ENCODE data around the gene NT5C3A. TPM values are rescaled to one million over a fixed set of nuclear protein-coding genes. Genes with fewer than 3 reads are reported as not detected.
A peak's percentile ranks its signal among the peaks of the same experiment; 100 is the strongest.
"Not testable (repeated sequence)": the region's sequence is repeated elsewhere in the genome, so short reads cannot be mapped to it uniquely, and the experiment has no call there.

The NT5C3A gene
- 10 to 100 TPM; 26.6 to 37.8 (median 35.9) TPM for total RNA-seq

DNA sequence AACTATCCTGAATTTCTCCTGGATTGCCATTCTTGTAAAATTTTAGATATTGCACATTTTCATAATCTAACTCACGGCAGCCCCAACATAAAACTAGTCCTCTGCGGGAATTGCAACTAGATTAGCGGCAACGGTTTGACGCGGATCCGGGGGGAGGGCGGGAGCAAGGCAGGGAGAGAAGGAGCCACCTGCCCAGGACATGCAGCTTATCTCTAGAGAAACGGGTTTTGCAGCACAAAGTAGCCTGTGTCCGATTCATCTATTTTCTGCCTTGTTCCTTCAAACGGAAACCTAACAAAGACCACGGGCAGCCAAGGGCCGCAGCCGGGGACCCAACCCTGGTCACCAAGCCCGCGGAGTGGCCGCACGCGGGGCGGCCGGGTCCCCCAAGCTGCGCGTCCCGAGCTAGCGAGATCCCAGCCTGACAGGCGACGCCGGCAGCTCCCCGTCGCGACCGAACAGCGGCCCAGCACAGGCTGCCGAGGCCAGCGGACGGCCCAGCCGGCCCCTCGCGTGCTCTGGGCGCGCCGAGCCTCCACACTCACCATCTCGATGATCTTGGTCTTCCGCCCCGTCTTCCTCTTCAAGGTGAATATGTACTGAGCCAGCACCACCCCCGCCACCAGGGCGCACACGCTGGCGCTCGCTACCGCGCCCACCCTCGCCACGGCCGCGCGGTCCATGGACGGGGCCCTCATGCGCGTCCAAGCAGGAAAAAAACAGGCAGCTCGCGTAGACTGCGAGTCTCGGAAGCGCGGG lies at the start of gene NT5C3A:
NT5C3A (minus strand) TSS at position 754 of the 759 bp plus-strand sequence; CDS start at position 683, 71 bp downstream.
- H3K27me3 Mint-ChIP-seq (ENCODE audit: low read depth), result peaks cover 3% of the 10 kb centered on the region
- peaks cover 41% of the 10 kb centered on the region for H3K4me1 Mint-ChIP-seq (ENCODE audit: low read depth)
- DNase-seq (peak; percentile 6), ATAC-seq (peak; percentile 4)
- H3K4me3 Mint-ChIP-seq, result peak within 1 kb of the TSS; percentile 94
- peaks cover 8% of the 10 kb centered on the region for H3K9me3 Mint-ChIP-seq
- H3K36me3 Mint-ChIP-seq (ENCODE audit: insufficient read depth), result peaks cover 16% of the 10 kb centered on the region

DNA sequence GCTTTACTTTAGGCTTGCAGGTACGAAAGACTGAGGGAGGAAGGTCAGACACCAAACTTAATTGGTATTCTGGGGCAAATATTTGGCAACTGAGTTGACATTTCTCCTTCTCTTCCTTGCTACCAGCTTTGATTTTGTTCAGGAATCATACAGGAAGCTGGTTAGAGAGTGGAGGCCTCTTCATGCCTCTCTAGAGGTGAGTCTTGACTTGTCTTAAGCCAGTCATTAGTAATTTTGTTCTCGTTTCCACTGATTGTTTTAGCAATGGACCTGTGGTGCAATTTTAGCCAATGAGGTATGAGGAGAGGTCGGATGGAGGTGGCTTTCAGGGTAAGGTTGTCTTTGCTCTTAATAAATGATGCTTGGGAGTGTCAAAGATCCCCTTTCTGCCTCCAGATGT lies 49.0 kb upstream of the NT5C3A start:
- H3K36me3 Mint-ChIP-seq (ENCODE audit: insufficient read depth), result no peaks in the 10 kb centered on the region
- H3K4me3 Mint-ChIP-seq, result no peak overlapping the region
- H3K4me1 Mint-ChIP-seq (ENCODE audit: low read depth), result peaks cover 26% of the 10 kb centered on the region
- no peak for ATAC-seq
- no peaks in the 10 kb centered on the region for H3K9me3 Mint-ChIP-seq
- H3K27me3 Mint-ChIP-seq (ENCODE audit: low read depth), result peaks cover 19% of the 10 kb centered on the region
- no peak for DNase-seq

DNA sequence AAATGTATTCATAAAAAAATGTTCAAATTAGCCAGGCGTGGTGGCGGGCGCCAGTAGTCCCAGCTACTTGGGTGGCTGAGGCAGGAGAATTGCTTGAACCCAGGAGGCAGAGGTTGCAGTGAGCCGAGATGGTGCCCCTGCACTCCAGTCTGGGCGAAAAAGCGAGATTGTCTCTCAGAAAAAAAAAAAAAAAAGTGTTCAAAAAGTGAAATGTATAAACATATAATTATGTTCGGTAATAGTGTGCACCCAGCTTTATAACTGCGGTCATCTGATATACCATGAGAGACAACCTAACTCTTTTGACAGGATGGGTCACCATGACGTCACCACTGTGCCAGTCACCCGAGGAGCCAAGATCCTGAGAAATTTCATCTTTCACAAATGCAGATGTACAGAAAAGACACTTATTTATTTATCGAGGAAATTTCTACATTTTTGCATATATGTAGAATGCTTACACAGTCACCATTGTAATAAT lies 47.2 kb upstream of the NT5C3A start:
- Mint-ChIP-seq H3K4me1 (ENCODE audit: low read depth) (peaks cover 36% of the 10 kb centered on the region), H3K4me3 (peak overlapping the region; percentile 70), H3K27me3 (ENCODE audit: low read depth) (peaks cover 13% of the 10 kb centered on the region), H3K9me3 (no peaks in the 10 kb centered on the region), H3K36me3 (ENCODE audit: insufficient read depth) (peaks cover 2% of the 10 kb centered on the region)
- DNase-seq (no peak), ATAC-seq (no peak)

DNA sequence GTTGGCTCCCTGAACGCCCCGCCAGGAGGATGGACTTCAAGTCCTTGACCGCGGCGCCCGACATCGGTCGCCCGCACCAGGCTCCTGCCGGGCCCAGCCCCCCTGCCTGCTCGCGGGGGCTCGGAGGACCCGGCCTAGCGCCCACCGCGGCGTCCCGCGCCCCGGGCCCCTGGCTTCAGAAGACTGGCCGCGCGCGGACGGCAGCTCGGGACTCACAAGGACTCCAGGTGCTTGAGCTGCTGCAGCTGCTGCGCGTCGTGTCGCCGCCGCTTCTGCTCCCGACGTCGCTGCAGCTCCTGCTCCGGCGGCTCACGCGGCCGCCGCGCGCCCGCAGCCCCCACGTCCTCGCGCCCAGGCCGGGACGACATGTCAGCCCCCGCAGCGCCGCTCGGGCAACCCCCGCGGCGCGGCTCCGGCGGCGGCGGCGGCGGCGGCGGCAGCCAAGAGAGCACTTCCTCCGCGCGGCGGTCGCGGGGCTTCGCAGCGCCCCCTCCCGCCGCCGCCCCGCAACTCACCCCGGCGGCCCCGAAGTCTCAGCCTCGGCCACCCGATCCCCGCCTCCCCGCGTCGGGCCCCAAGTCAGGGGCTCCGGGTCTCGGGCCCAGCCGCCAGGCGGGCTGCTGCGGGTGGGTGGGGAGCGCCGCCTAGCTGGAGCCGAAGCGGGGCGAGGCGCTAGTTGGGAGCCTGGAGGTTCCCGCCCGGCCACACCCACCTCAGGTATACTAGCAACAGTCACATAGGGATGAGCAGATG lies 46.6 kb upstream of the NT5C3A start, which contains the start of gene RP9:
RP9 (minus strand) TSS at position 400 of the 753 bp plus-strand sequence; CDS start at position 368, 32 bp downstream.
- peak; percentile 93 to 94 for ATAC-seq
- peaks cover 40% of the 10 kb centered on the region for H3K4me1 Mint-ChIP-seq (ENCODE audit: low read depth)
- H3K4me3 Mint-ChIP-seq, result peak within 1 kb of the TSS; percentile 92
- no peaks in the 10 kb centered on the region for H3K9me3 Mint-ChIP-seq
- peaks cover 11% of the 10 kb centered on the region for H3K27me3 Mint-ChIP-seq (ENCODE audit: low read depth)
- DNase-seq, result peak; percentile 70
- H3K36me3 Mint-ChIP-seq (ENCODE audit: insufficient read depth), result peaks cover 2% of the 10 kb centered on the region

DNA sequence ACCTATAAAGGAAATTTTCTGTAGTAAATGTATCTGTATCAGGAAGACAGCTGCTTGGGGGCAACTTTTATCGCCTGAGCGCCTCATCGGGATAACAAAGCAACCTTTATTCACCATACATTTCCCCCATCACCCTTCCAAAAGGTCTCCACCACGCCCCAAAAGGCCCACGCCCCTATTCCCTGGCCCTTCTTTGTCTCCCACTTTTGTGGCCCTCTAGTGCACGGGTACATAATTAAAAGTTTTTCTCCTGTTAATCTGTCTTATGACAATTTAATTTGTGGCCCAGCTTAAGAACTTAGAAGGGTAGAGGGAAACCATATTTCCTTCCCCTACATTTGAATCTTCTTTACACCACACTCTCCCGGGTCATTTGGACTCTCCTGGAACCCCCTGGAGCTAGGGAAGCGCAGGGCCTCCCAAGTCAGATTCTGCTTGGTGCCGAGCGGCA lies 46.0 kb upstream of the NT5C3A start:
- Mint-ChIP-seq H3K4me1 (ENCODE audit: low read depth) (peaks cover 46% of the 10 kb centered on the region), H3K27me3 (ENCODE audit: low read depth) (peaks cover 11% of the 10 kb centered on the region), H3K4me3 (peak overlapping the region; percentile 92), H3K36me3 (ENCODE audit: insufficient read depth) (peaks cover 2% of the 10 kb centered on the region), H3K9me3 (no peaks in the 10 kb centered on the region)
- DNase-seq (no peak), ATAC-seq (peak; percentile 15 to 22)

DNA sequence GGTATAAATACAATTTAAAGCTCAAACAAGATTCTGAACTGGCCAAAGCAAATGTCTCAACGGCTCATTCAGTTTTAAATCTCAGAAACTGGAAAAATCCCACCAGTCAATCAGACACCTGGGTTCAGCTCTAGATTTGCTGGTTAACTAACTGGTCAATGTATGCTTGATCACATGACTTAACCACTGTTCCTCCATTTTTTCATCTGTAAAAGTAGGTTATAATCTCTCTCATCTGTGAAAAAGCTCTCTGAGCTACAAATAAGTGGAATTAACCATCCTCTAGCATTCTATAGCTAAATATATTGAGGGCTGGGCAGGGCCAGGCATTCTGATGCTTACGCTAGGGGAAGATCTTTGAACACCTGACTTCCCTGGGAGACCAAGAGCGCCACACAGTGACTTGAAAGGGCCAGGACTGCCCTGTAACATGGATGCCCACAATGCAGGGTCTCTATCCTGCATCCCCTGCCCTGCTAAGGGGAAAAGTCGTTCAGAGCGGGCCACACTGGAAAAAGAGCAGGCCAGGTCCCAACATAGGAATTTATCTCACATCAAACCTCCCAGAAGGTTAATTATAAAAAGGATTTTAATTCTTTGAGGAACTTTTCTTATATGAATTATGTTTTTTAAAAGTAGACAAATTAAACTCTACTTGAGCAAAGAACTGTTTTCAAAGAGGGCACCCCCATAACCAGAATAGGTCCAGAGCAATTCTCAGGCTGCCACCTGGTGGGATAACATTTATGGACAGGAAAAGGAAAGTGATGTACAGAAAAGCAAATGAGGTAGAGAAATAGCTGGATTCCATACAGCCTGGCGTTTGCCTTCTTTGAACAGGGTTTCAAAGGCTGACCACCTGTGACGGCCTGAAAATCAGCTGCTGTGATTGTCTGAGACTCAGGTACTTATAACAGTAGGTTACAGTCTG lies 44.8 kb upstream of the NT5C3A start:
- Mint-ChIP-seq H3K4me3 (peak overlapping the region; percentile 92), H3K4me1 (ENCODE audit: low read depth) (peaks cover 46% of the 10 kb centered on the region), H3K36me3 (ENCODE audit: insufficient read depth) (peaks cover 12% of the 10 kb centered on the region), H3K27me3 (ENCODE audit: low read depth) (peaks cover 6% of the 10 kb centered on the region), H3K9me3 (no peaks in the 10 kb centered on the region)
- ATAC-seq, result no peak
- DNase-seq, result no peak

DNA sequence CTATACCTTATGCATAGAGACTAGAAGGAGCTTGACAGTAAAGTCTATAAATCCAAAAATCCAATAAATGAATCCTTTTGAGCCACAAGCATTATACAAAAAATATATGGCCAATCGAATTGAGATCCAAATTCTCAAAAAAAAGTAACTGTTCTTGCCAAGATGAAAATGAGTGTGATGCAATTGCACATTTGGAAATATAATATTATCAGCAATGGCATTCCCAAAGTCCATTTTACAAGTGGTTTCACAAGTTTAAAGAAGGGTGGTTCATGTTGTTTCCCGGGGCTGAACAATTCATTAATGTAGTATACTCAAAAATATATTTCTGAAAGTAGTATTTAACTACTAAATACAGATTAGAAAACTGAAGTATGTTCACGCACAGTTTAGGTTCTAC lies 39.3 kb upstream of the NT5C3A start:
- Mint-ChIP-seq H3K4me1 (ENCODE audit: low read depth) (peaks cover 26% of the 10 kb centered on the region), H3K4me3 (no peak overlapping the region), H3K36me3 (ENCODE audit: insufficient read depth) (peaks cover 41% of the 10 kb centered on the region), H3K9me3 (no peaks in the 10 kb centered on the region), H3K27me3 (ENCODE audit: low read depth) (no peaks in the 10 kb centered on the region)
- ATAC-seq, result no peak
- no peak for DNase-seq

DNA sequence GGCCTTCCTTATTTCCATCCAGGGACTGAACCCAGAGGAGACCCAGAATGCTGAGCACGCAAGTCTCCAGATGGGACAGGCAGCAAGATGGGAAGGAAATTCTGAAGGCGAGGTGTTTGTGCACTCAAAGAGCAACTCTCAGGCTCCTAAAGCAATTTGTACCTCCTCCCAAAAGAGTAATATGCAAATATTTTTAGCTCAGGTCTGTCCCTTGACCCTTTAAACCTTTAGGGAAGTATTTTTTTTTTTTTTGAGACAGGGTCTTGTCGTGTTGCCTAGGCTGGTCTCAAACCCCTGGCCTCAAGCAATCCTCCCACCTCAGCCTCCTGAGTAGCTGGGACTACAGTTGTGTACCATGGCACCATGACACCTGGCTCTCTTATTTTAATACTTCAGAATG lies 38.2 kb upstream of the NT5C3A start:
- Mint-ChIP-seq H3K4me3 (no peak overlapping the region), H3K27me3 (ENCODE audit: low read depth) (no peaks in the 10 kb centered on the region), H3K4me1 (ENCODE audit: low read depth) (peaks cover 18% of the 10 kb centered on the region), H3K36me3 (ENCODE audit: insufficient read depth) (peaks cover 47% of the 10 kb centered on the region), H3K9me3 (no peaks in the 10 kb centered on the region)
- ATAC-seq (no peak), DNase-seq (no peak)

DNA sequence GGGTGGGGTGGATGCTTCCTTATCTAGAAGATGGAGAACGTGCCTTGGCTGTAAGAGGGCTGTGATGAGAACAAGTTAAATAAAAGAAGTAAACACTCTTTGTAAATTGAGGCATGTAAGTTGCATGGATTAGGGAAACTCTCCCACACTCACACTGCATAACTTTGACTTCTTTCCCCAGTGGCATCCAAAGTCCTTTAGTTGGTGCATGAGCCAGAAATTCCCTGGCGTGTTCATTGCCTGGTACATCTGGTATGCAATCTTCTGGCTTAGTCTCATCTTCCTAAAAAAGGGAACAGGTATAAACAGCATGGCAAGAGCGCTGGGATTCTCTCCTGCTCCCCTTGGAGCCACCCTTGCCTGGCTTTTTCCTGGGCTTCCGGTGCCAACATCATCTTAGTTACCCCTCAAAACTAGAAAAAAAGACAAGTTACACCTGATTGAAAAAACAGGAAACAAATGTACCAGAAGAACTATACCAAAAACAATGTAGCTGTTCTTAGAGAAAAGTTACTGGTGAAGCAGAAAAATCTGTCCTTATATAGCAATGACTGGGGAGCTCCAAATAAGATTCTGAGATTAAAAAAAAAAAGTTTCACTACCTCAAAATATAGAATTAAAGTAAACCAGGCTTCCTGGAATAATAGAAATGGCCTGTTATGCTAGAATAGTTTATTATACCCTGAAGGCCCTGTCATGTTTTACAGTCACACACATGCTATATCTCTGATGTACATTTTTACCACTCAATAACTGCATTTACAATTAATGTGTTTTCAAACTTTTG lies 36.8 kb upstream of the NT5C3A start:
- Mint-ChIP-seq H3K27me3 (ENCODE audit: low read depth) (no peaks in the 10 kb centered on the region), H3K4me3 (no peak overlapping the region), H3K9me3 (no peaks in the 10 kb centered on the region), H3K4me1 (ENCODE audit: low read depth) (peaks cover 10% of the 10 kb centered on the region), H3K36me3 (ENCODE audit: insufficient read depth) (peaks cover 53% of the 10 kb centered on the region)
- DNase-seq, result no peak
- no peak for ATAC-seq

DNA sequence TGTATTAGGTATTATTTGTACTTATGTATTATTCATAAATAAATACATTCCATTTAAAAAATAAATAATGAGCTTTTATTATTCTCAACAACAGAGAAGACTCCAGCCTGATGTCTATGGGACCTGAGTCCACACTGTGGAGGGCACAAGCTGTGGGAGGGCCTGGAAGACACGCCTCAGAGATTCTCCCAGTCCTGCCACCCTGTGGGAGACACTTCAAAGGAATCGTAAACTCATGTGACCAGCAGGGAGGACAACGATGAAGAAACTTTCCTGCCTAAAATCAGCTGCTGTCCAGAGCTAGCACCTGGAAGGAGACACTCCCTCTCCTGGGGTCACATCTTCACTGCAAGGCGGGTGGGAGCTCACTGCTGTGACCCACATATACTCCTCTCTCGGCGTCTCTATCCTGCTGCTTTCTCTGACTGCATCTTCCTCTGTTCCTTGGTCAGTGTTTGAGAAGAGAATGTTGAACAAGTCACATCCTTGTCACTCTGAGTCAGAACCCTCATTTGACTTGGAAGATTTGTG lies 32.2 kb upstream of the NT5C3A start:
- ATAC-seq; H3K27me3 Mint-ChIP-seq (ENCODE audit: low read depth); DNase-seq; H3K4me3 Mint-ChIP-seq; H3K4me1 Mint-ChIP-seq (ENCODE audit: low read depth); H3K9me3 Mint-ChIP-seq: not testable (repeated sequence)
- peaks cover 51% of the 10 kb centered on the region for H3K36me3 Mint-ChIP-seq (ENCODE audit: insufficient read depth)

DNA sequence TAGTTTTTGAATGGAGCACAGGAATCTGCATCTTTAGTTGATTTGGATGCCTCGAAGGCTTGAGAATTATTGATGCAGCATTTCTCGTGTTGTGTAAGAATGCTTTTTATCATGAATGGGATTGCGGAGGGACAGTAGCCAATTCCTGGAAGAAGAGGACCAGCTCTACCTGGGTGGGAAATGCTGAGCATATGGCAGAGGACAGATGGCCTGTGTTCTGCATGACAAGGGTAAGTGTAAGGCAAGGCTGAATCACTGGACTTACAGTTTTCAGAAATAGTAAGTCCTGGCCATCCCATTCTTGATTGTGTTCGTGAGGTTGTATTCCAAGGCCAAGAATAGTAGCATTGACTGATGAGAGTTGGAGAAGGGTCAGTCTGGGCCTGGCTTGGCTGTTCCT lies 30.7 kb upstream of the NT5C3A start:
- Mint-ChIP-seq H3K4me3 (no peak overlapping the region), H3K4me1 (ENCODE audit: low read depth) (no peaks in the 10 kb centered on the region), H3K9me3 (no peaks in the 10 kb centered on the region), H3K36me3 (ENCODE audit: insufficient read depth) (peaks cover 36% of the 10 kb centered on the region), H3K27me3 (ENCODE audit: low read depth) (no peaks in the 10 kb centered on the region)
- no peak for DNase-seq
- no peak for ATAC-seq

DNA sequence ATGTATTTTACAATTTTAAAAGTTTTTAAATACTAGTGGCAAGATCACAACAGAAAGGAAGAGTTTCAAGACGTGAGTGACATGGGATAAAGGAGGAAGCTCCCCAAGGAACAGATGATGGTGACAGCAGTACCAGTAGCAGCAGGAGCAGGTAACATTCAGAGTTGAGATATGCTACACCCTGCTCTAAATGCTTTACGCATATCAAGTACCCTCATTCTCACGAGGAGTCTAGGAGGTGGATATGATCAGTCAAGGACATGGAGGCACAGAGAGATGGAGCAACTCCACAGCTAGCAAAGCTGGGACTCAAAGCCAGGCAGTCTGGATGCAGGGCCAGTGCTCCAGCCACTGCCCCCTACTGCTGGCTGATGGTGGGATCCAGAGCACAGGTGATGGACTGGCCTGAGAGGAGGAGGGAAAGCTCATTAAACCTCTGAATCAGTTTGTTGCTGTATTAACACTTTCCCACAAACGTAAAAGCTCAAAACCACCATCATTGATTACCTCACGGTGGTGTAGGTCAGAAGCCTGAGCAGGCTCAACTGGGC lies 29.1 kb upstream of the NT5C3A start:
- Mint-ChIP-seq H3K9me3 (no peaks in the 10 kb centered on the region), H3K4me3 (no peak overlapping the region), H3K36me3 (ENCODE audit: insufficient read depth) (peaks cover 30% of the 10 kb centered on the region), H3K4me1 (ENCODE audit: low read depth) (no peaks in the 10 kb centered on the region), H3K27me3 (ENCODE audit: low read depth) (no peaks in the 10 kb centered on the region)
- ATAC-seq, result no peak
- no peak for DNase-seq

DNA sequence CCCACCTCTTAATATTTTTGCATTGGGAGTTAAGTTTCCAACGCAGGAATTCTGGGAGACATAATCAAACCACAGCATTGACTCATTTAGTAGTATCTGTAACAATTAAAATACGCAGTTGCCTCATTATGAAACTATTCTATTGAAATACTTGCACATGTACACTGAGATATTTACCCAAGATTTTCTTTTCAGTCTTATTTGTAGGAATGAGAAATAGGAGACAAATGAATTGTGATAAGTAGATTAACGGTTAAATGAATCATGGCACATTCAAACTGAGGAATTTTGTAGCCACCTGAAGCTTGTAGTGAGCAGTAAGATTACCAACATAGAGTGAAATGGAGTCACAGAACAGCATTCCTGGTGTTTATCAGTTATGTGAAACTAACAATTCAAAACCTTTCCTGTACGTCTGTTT lies 28.5 kb upstream of the NT5C3A start:
- Mint-ChIP-seq H3K36me3 (ENCODE audit: insufficient read depth) (peaks cover 25% of the 10 kb centered on the region), H3K9me3 (no peaks in the 10 kb centered on the region), H3K4me1 (ENCODE audit: low read depth) (no peaks in the 10 kb centered on the region), H3K27me3 (ENCODE audit: low read depth) (peaks cover 1% of the 10 kb centered on the region), H3K4me3 (no peak overlapping the region)
- DNase-seq, result no peak
- no peak for ATAC-seq

Data from activated T-cell treated with anti-CD3 and anti-CD28 coated beads, Interleukin-2, amount 50 U/mL, for 4 hours (primary cell).